NCI-H82 treated with DMSO at 0.1 percent for 48 hours (cell line): Measurements from ENCODE around the gene AMBN.
"Not testable (repeated sequence)": the region's sequence is repeated elsewhere in the genome, so short reads cannot be mapped to it uniquely, and the experiment has no call there.

Source experiments
- DNase-seq: peaks from one replicate; lab custom pipeline; 2025; ENCODE audit not compliant: unreplicated experiment; lab: John Stamatoyannopoulos, UW

Gene AMBN

DNA sequence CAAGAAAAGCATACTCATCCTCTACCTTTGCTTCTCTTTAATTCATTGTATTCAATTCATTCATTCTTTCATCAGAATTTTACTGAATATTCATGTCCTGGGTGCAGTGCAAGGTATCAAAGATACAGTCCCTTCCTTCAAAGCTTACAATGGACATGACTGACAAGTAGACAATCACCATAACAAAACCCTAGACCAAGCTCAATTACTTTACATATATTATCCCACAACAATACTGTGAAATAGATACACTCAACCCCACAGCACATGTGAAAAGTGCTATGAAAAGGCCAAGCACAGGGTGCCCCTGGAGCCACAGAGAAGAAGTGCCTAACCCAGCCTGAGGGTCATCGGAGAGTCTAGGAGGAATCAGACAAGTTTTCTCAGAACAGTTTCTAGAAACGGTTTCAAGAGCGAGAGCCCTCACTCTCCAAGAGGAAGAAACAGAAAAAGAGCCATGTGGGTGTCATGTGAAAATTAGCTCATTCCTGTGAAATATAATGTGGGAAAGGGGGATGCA is 15.3 kb downstream of the AMBN start:
- DNase-seq = no peak

GRCh38 chr4:70608324-70608723 is 16.3 kb downstream of the AMBN start:
- no peak for DNase-seq

DNA sequence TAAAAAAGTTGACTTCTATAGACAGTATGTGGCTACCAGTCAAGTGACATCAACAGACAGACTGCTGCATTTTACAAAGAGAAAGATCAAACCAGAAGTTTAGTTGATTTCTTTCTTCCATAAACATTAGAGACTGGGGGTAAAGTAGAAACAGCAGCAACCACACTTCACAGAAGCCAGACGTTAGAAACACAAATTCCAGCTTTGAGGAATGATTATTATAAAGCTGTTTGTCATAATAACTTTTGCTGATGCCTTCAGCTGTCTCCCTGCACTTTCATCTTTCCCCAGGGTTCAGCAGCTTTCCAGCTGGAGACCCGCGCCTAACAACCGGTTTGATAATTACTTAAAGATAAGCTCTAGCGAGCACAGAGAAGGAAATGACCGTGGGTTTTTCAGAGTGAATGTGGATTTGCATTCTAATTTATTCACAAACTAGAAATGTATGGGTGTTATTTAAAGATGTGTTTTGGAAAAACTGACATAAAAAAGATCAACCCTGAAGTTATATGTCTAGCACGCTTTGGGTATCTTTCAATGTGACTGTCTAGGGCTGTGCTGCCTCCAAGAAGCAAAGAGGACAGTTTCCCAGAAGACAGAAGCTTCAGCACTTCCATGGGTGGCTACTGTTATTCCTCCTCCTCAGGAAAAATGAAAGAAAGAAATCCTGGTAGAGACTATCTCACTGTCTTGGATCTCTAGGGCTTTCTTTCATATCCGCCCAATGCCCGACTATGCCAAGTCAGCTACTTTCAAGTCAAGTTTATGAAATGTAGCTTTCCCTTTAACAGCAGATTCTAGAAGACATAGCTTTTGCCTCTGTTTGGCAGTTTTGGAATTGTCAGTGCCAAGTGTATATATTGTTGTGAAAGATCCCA is 21.5 kb downstream of the AMBN start:
- DNase-seq = no peak

DNA sequence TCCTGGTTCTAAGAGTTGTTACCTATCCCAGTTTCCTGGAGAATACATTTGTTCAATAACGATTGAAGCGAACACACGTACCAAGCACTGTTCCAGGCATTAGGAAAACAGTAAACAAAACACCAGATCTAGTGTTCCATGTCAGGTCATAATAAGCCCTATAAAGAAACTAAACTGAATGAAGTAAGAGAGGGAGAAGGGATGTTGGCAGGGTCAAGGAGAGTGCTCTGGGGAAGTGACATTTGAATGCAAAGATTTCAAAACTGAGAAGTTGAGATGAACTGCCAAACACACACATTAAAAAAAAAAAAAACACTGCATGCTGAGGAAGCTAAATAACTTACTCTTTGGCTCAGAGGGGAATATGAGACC is 22.1 kb downstream of the AMBN start:
- no peak for DNase-seq

DNA sequence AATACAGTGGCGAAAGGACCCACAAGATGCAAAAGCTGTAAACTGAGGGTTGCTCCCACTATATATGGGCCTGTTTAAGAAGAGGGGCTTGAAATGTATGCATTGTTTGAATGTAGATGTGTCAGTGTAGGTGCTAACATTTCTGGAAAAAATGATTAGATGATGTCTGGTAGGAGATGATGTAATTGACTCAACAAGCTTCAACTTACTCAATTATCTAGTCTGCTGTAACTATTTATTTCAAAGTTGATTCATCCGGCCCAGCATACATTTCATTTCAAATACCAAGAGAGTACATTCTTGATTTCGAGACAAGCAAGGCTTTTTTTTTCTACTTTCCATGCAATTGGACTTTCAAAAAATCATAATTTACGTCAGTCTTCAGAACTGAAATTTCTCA is 27.2 kb downstream of the AMBN start:
- DNase-seq = no peak

DNA sequence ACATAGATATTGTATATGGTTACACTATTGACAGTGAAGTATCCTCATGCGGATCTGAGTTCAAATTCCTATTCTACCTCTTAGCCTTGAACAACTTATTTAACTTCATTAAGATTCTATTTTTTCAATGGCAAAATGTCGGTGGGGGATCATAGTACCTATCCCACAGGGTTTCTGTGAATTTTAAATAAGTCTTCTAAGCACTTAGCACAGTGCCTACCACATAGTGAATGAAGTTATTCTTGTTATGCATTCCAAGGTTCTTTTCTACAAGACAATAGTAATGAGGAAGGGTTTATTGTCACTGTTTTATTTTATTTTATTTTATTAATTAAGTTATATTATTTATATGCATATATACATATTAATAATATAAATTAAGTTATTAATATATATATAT is 27.7 kb downstream of the AMBN start:
- no peak for DNase-seq

DNA sequence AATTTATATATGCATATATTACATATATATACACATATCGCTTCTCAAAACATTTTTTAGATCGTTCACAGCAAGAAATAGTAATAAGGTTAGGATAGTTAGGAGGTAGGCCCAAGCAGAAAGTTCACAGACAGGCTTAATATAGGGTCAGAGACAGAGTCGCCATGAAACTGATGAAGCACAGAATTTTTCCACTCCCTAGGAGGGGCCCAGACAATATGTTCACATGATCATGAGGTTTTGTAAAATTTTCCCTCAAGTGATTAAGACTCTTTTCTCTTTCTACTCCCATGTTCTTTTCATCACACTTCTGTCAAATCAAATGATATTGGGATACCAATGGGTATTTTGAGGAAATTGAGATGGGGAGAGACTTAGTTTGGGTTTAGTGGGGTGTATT is 31.3 kb downstream of the AMBN start:
- DNase-seq = no peak

- no peak for DNase-seq
These were observed 32.3 kb downstream of the AMBN start for GRCh38 chr4:70624226-70624793.

- DNase-seq = no peak
These were observed 35.6 kb downstream of the AMBN start for GRCh38 chr4:70627620-70628019.

GRCh38 chr4:70628444-70628843 is 36.4 kb downstream of the AMBN start, which contains the start of gene ENAM:
Gene ENAM (plus strand): TSS chr4:70628744. CDS start chr4:70629501, 757 bp downstream.
- DNase-seq = no peak

DNA sequence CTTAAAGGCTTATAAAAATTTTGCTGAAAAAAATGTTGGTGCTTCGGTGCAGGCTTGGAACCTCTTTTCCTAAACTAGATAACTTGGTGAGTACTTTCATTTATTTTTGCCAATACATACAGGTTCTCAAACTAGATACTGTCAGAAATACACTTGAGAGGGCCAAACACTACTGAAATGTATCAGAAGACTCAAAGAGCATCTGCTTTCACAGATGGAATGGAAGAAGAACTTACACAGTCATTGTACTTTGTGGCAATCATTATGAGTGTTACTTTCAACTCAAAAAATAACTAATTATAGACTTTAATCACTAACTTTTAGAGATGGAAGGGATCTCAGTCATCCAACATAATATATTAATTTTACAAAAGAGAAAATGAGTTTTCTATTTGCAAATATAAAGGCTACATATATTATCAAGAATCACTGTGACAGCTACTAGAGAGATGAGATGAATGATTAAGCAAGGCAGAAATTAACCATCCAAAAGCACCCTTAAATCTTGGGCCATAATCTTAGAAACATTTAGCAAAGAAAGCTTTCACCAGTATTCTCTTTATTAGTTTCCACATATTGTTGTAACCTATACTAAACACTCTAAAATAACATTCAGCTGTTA is 37.5 kb downstream of the AMBN start:
- no peak for DNase-seq

- no peak for DNase-seq
These were observed 38.1 kb downstream of the AMBN start for GRCh38 chr4:70630162-70630561.

GRCh38 chr4:70632028-70632427 is 40.0 kb downstream of the AMBN start:
- DNase-seq = no peak

GRCh38 chr4:70634482-70634881 is 42.4 kb downstream of the AMBN start:
- DNase-seq = no peak

- peak; percentile 66 for DNase-seq
These were observed 45.3 kb downstream of the AMBN start for GRCh38 chr4:70637239-70637913.

- no peak for DNase-seq
These were observed 48.1 kb downstream of the AMBN start for GRCh38 chr4:70640192-70640591.

DNA sequence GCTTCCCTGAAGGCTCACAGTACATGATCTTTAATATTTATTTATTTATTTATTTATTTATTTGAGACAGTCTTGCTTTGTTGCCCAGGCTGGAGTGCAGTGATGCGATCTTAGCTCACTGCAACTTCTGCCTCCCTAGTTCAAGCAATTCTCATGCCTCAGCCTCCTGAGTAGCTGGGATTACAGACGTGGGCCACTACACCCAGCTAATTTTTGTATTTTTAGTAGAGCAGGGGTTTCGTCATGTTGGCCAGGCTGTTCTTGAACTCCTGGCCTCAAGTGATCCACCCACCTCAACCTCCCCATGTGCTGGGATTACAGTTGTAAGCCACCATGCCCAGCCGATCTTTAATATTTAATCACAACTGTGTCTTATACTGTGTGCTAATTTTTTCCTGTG is 58.7 kb downstream of the AMBN start:
- DNase-seq = not testable (repeated sequence)

DNA sequence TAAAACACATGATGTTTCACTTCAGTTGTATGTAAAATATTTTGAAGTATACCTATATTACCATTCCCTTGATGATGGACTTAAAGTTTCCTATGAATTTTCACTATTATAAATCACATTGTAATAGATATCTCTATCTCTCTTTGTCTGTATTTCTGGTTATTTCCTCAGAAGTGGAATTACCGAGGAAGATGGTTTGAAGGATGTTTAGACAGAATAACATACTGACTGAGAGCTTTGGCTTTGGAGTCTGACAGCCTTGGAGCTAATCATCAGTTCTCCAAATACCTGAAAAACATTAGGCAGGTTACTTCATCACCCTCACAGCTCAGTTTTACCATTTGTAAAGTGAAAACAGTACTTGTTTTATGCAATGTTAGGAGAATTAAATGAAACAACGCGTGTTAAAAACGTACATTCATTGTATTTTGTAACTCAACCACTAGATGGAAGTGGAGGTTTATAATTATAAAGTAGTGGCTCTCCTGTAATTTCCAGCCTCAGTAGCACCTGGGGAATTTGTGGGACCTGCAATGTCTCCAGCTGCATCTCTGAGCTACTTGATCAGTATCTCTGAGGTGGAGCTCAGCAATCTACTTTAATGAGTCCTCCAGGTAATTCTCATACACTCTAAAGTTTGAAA is 59.9 kb downstream of the AMBN start:
- peak; percentile 12 for DNase-seq

DNA sequence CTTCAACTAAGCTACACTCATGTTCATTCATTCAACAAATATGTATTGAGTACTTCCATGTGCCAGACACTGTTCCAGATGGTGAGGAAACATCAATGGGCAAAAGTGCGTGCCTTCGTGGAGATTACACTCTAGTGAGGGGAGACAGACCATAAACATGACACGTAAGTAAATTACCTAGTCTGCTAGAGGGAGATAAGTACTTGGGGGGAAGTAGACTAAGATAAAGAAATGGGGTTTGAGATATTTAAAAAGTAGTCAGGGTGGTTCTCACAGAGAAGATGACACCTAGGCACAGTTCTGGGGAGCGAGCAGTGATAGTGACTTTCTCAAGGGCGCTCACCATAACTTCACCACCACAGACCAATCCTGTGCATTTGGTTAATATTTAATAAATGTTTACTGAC is 62.6 kb downstream of the AMBN start:
- no peak for DNase-seq
